WTC11 (cell line): Measurements from ENCODE around the gene SLC35A3. TPM values are rescaled to one million over a fixed set of nuclear protein-coding genes. Genes with fewer than 3 reads are reported as not detected.
A peak's percentile ranks its signal among the peaks of the same experiment; 100 is the strongest.

Experiments used
- ATAC-seq: fragments of 200-7000 bp; cut with Tn5 transposase; 2 replicates; pipeline ENCODE4 v1.10.0; 2021; ENCODE audit warnings: mild to moderate bottlenecking, moderate library complexity
- CTCF ChIA-PET: fragments of 300-600 bp; sonication (Branson Sonifier 250); formaldehyde crosslinking; loops from one replicate; lab custom pipeline; 2021; ENCODE audit warnings: antibody characterized with exemption; lab: Charles Lee
- POLR2A ChIA-PET: fragments of 350-600 bp; sonication (Branson Sonifier 250); formaldehyde crosslinking; loops from one replicate; lab custom pipeline; 2021; ENCODE audit warnings: antibody characterized with exemption; lab: Charles Lee
- DNase-seq: peaks from one replicate; pipeline ENCODE4 v3.0.0; 2021; ENCODE audit warnings: low spot score
- H3K27ac Mint-ChIP-seq: 2 replicates; pipeline ENCODE4 v1.8.0; 2021; ENCODE audit warnings: mixed read lengths
- H3K27me3 Mint-ChIP-seq: 2 replicates; pipeline ENCODE4 v1.8.0; 2021; ENCODE audit warnings: low read depth, mild to moderate bottlenecking, moderate library complexity, mixed read lengths
- H3K36me3 Mint-ChIP-seq: 2 replicates; pipeline ENCODE4 v1.8.0; 2021; ENCODE audit warnings: mixed read lengths
- H3K4me1 Mint-ChIP-seq: 2 replicates; pipeline ENCODE4 v1.8.0; 2022; ENCODE audit warnings: mixed read lengths
- H3K4me3 Mint-ChIP-seq: 2 replicates; pipeline ENCODE4 v1.8.0; 2021; ENCODE audit warnings: mild to moderate bottlenecking, moderate library complexity, mixed read lengths
- H3K9me3 Mint-ChIP-seq: 2 replicates; pipeline ENCODE4 v1.8.0; 2021; ENCODE audit warnings: mixed read lengths
- ATF1 ChIP-seq: sonication (generic); formaldehyde crosslinking; IDR thresholded peaks from 2 replicates; pipeline ENCODE4 v1.8.1; 2023; ENCODE audit warnings: mild to moderate bottlenecking, moderate library complexity, missing genetic modification reagents
- MYBL2 ChIP-seq: sonication (generic); formaldehyde crosslinking; IDR thresholded peaks from 2 replicates; pipeline ENCODE4 v1.8.1; 2023; ENCODE audit warnings: mild to moderate bottlenecking, moderate library complexity, missing genetic modification reagents
- OVOL2 ChIP-seq: fragments of 250-450 bp; sonication (Bioruptor Pico); IDR thresholded peaks from 2 replicates; pipeline ENCODE4 v1.9.0; 2021; ENCODE audit warnings: mild to moderate bottlenecking, borderline replicate concordance
- SP1 ChIP-seq: sonication (generic); formaldehyde crosslinking; conservative IDR thresholded peaks from 2 replicates; pipeline ENCODE4 v1.8.1; 2022; ENCODE audit warnings: missing genetic modification reagents
- TCF7 ChIP-seq: sonication (generic); formaldehyde crosslinking; IDR thresholded peaks from 2 replicates; pipeline ENCODE4 v1.8.0; 2022; ENCODE audit warnings: mild to moderate bottlenecking, low read depth, missing genetic modification reagents, moderate library complexity
- TEAD1 ChIP-seq: sonication (generic); formaldehyde crosslinking; IDR thresholded peaks from 2 replicates; pipeline ENCODE4 v1.8.0; 2022; ENCODE audit warnings: mild to moderate bottlenecking, missing genetic modification reagents
- USF1 ChIP-seq: sonication (generic); formaldehyde crosslinking; IDR thresholded peaks from 2 replicates; pipeline ENCODE4 v1.8.0; 2022; ENCODE audit warnings: mild to moderate bottlenecking, missing genetic modification reagents
- ZNF317 ChIP-seq: sonication (generic); formaldehyde crosslinking; IDR thresholded peaks from 2 replicates; pipeline ENCODE4 v1.8.1; 2023; ENCODE audit warnings: low read depth, mild to moderate bottlenecking, moderate library complexity, missing genetic modification reagents, borderline replicate concordance
- ZNF532 ChIP-seq: fragments of 250-450 bp; sonication (Bioruptor Pico); IDR thresholded peaks from 2 replicates; pipeline ENCODE4 v1.9.0; 2021; ENCODE audit warnings: mild to moderate bottlenecking, borderline replicate concordance
- total RNA-seq: library from RNA; stranded (reverse); gene quantifications from 3 replicates; pipeline ENCODE4 v1.2.3, GENCODE V29; 2021
- TF ChIP-seq, protein P1 (sequence below): sonication (generic); formaldehyde crosslinking; IDR thresholded peaks from 2 replicates; pipeline ENCODE4 v1.8.1; 2023; ENCODE audit warnings: mild to moderate bottlenecking, missing genetic modification reagents, moderate library complexity
- TF ChIP-seq, protein P2 (sequence below): sonication (generic); formaldehyde crosslinking; IDR thresholded peaks from 2 replicates; pipeline ENCODE4 v1.8.1; 2022; ENCODE audit warnings: mild to moderate bottlenecking, missing genetic modification reagents, moderate library complexity, borderline replicate concordance
- TF ChIP-seq, protein P3 (sequence below): fragments of 250-450 bp; sonication (Bioruptor Pico); IDR thresholded peaks from 2 replicates; pipeline ENCODE4 v1.8.0; 2021; ENCODE audit warnings: mild to moderate bottlenecking
- TF ChIP-seq, protein P4 (sequence below): sonication (generic); formaldehyde crosslinking; IDR thresholded peaks from 2 replicates; pipeline ENCODE4 v1.8.0; 2023; ENCODE audit warnings: missing genetic modification reagents
- TF ChIP-seq, protein P5 (sequence below): sonication (generic); formaldehyde crosslinking; IDR thresholded peaks from 2 replicates; pipeline ENCODE4 v1.8.0; 2022; ENCODE audit warnings: missing genetic modification reagents
- TF ChIP-seq, protein P6 (sequence below): sonication (generic); formaldehyde crosslinking; IDR thresholded peaks from 2 replicates; pipeline ENCODE4 v1.8.1; 2023; ENCODE audit warnings: mild to moderate bottlenecking, missing genetic modification reagents

SLC35A3 gene
- total RNA-seq, 1 experiment from 2014 or later: 14.5 TPM

- Mint-ChIP-seq H3K27me3 (no peaks in the 10 kb centered on the region), H3K4me1 (peaks cover 12% of the 10 kb centered on the region), H3K4me3 (no peak overlapping the region)
- ATAC-seq: peak; percentile 31
- TF ChIP-seq USF1 (peak; percentile 25; the same call in 1 of the 2 replicates), ATF1 (no peak)
- TF ChIP-seq, protein P1, sequence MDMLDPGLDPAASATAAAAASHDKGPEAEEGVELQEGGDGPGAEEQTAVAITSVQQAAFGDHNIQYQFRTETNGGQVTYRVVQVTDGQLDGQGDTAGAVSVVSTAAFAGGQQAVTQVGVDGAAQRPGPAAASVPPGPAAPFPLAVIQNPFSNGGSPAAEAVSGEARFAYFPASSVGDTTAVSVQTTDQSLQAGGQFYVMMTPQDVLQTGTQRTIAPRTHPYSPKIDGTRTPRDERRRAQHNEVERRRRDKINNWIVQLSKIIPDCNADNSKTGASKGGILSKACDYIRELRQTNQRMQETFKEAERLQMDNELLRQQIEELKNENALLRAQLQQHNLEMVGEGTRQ: 0 out of 2 replicates have a peak, but pooled peaks have one; percentile 17
- TF ChIP-seq, all 79 proteins: peak for 2
- ChIA-PET CTCF (no interaction called here), POLR2A (no interaction called here)
- Mint-ChIP-seq H3K27ac (no peak overlapping the region), H3K36me3 (no peaks in the 10 kb centered on the region), H3K9me3 (no peaks in the 10 kb centered on the region)
- DNase-seq: no peak
Measured at GRCh38 chr1:99964806-99965205, 5.0 kb upstream of the SLC35A3 start.

GRCh38 chr1:99965646-99966375 lies 4.0 kb upstream of the SLC35A3 start:
- H3K4me1 Mint-ChIP-seq: peaks cover 17% of the 10 kb centered on the region
- DNase-seq: no peak
- no peak for TF ChIP-seq TEAD1 (CRISPR knock-in tag)
- no peak for TF ChIP-seq OVOL2 (CRISPR knock-in tag)
- TF ChIP-seq ZNF317 (CRISPR knock-in tag): no peak
- TF ChIP-seq ATF1: no peak
- TF ChIP-seq TCF7 (CRISPR knock-in tag): no peak
- TF ChIP-seq, protein P2, sequence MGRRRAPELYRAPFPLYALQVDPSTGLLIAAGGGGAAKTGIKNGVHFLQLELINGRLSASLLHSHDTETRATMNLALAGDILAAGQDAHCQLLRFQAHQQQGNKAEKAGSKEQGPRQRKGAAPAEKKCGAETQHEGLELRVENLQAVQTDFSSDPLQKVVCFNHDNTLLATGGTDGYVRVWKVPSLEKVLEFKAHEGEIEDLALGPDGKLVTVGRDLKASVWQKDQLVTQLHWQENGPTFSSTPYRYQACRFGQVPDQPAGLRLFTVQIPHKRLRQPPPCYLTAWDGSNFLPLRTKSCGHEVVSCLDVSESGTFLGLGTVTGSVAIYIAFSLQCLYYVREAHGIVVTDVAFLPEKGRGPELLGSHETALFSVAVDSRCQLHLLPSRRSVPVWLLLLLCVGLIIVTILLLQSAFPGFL (CRISPR knock-in tag): no peak
- no peak for TF ChIP-seq ZNF532 (CRISPR knock-in tag)
- no peak for TF ChIP-seq USF1
- TF ChIP-seq, protein P1: no peak
- TF ChIP-seq, protein P3, sequence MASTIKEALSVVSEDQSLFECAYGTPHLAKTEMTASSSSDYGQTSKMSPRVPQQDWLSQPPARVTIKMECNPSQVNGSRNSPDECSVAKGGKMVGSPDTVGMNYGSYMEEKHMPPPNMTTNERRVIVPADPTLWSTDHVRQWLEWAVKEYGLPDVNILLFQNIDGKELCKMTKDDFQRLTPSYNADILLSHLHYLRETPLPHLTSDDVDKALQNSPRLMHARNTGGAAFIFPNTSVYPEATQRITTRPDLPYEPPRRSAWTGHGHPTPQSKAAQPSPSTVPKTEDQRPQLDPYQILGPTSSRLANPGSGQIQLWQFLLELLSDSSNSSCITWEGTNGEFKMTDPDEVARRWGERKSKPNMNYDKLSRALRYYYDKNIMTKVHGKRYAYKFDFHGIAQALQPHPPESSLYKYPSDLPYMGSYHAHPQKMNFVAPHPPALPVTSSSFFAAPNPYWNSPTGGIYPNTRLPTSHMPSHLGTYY (CRISPR knock-in tag): no peak
- TF ChIP-seq, protein P4, sequence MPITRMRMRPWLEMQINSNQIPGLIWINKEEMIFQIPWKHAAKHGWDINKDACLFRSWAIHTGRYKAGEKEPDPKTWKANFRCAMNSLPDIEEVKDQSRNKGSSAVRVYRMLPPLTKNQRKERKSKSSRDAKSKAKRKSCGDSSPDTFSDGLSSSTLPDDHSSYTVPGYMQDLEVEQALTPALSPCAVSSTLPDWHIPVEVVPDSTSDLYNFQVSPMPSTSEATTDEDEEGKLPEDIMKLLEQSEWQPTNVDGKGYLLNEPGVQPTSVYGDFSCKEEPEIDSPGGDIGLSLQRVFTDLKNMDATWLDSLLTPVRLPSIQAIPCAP (CRISPR knock-in tag): no peak
- TF ChIP-seq SP1 (CRISPR knock-in tag): no peak
- TF ChIP-seq MYBL2 (CRISPR knock-in tag): no peak
- TF ChIP-seq, protein P5, sequence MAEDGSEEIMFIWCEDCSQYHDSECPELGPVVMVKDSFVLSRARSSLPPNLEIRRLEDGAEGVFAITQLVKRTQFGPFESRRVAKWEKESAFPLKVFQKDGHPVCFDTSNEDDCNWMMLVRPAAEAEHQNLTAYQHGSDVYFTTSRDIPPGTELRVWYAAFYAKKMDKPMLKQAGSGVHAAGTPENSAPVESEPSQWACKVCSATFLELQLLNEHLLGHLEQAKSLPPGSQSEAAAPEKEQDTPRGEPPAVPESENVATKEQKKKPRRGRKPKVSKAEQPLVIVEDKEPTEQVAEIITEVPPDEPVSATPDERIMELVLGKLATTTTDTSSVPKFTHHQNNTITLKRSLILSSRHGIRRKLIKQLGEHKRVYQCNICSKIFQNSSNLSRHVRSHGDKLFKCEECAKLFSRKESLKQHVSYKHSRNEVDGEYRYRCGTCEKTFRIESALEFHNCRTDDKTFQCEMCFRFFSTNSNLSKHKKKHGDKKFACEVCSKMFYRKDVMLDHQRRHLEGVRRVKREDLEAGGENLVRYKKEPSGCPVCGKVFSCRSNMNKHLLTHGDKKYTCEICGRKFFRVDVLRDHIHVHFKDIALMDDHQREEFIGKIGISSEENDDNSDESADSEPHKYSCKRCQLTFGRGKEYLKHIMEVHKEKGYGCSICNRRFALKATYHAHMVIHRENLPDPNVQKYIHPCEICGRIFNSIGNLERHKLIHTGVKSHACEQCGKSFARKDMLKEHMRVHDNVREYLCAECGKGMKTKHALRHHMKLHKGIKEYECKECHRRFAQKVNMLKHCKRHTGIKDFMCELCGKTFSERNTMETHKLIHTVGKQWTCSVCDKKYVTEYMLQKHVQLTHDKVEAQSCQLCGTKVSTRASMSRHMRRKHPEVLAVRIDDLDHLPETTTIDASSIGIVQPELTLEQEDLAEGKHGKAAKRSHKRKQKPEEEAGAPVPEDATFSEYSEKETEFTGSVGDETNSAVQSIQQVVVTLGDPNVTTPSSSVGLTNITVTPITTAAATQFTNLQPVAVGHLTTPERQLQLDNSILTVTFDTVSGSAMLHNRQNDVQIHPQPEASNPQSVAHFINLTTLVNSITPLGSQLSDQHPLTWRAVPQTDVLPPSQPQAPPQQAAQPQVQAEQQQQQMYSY (CRISPR knock-in tag): no peak
- TF ChIP-seq, protein P6, sequence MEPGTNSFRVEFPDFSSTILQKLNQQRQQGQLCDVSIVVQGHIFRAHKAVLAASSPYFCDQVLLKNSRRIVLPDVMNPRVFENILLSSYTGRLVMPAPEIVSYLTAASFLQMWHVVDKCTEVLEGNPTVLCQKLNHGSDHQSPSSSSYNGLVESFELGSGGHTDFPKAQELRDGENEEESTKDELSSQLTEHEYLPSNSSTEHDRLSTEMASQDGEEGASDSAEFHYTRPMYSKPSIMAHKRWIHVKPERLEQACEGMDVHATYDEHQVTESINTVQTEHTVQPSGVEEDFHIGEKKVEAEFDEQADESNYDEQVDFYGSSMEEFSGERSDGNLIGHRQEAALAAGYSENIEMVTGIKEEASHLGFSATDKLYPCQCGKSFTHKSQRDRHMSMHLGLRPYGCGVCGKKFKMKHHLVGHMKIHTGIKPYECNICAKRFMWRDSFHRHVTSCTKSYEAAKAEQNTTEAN: no peak
- H3K27me3 Mint-ChIP-seq: no peaks in the 10 kb centered on the region
- H3K36me3 Mint-ChIP-seq: no peaks in the 10 kb centered on the region
- H3K27ac Mint-ChIP-seq: no peak overlapping the region
- no peaks in the 10 kb centered on the region for H3K9me3 Mint-ChIP-seq
- ATAC-seq: no peak
- ChIA-PET CTCF (no interaction called here), POLR2A (no interaction called here)
- H3K4me3 Mint-ChIP-seq: no peak overlapping the region
